Neural cell (in vitro differentiated cells): ENCODE data around the gene PCSK1.

Source experiments
- CTCF ChIP-seq: fragments of 450-650 bp; IDR thresholded peaks from 2 replicates; pipeline ENCODE4 v1.5.1; 2014; ENCODE audit warnings: antibody characterized with exemption, mild to moderate bottlenecking, moderate library complexity; ENCODE audit not compliant: poor library complexity, severe bottlenecking
- EP300 ChIP-seq: fragments of 450-650 bp; conservative IDR thresholded peaks from 2 replicates; pipeline ENCODE4 v1.6.1; 2014; ENCODE audit warnings: antibody characterized with exemption, mild to moderate bottlenecking, moderate library complexity; ENCODE audit not compliant: poor library complexity, severe bottlenecking
- SMC3 ChIP-seq: fragments of 450-650 bp; conservative IDR thresholded peaks from 2 replicates; pipeline ENCODE4 v1.6.1; 2014; ENCODE audit warnings: antibody characterized with exemption, mild to moderate bottlenecking, moderate library complexity; ENCODE audit not compliant: poor library complexity

- TF ChIP-seq SMC3 = no peak
- TF ChIP-seq CTCF = no peak
- no peak for TF ChIP-seq EP300
Observed at GRCh38 chr5:96459313-96460121, 26.5 kb upstream of the PCSK1 start.
